GM10847 (cell line): ENCODE results near the gene EML6.

Source experiments
- POLR2A ChIP-seq: IDR thresholded peaks from 2 replicates; pipeline ENCODE4 v1.6.1; 2011; ENCODE audit not compliant: insufficient read length; ENCODE audit errors: extremely low read depth

The EML6 gene

DNA sequence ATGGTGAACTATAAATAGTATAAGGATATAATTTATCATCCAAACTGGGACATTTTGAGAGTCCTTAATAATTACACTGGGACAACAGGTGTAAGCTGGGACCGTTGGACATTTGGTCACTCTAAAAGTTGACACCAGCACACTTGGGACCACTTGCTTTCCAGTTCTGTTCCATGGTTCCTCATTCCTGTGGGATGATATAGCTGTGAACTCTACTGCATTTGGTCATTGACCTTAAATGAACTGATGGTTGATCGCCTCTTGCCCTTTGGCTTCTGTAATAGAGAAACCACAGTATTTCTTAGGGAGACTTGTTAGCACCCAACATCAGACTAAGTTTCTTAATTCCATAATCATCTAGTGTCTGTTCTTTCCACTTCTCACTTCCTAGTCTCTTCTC is 46.7 kb downstream of the EML6 start:
- TF ChIP-seq POLR2A = no peak

DNA sequence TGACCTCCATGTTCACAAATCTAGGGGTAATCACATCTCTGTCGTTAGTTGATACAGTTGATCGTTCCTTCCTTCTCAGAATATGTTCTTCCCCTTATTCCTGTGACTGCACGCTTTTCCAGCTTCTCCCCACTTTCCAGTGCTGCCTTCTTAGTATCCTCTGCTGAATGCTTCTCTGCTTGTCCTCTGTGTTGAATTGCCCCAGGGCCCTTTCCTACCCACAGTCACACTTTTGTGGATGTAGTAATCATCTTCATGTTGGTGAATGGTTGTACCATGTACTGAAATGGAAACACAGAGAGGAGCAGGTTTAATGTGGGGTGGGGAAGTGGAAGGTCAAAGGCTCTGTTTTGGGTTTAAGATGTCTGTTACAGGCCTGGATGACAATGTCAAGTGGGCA is 47.2 kb downstream of the EML6 start:
- no peak for TF ChIP-seq POLR2A

- no peak for TF ChIP-seq POLR2A
These were observed 47.9 kb downstream of the EML6 start for GRCh38 chr2:54771166-54771885.

DNA sequence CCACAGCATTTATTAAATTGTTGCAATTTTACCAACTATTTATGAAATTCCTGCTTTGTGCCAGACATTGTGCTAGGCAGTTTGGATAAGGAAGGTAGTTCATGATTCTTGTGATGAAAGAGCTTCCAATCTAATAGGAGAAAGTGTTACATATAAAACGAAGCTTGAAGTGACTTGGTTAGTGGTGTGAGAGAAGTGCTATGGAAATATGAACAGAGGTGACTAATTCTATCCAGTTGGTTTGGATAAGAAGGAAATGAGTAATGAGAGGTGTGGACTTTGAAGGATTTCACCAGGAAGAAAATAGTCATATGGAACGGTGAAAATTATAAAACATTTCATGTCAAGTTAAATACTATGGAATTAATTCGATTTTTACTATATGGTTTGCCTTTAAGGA is 48.6 kb downstream of the EML6 start:
- no peak for TF ChIP-seq POLR2A

DNA sequence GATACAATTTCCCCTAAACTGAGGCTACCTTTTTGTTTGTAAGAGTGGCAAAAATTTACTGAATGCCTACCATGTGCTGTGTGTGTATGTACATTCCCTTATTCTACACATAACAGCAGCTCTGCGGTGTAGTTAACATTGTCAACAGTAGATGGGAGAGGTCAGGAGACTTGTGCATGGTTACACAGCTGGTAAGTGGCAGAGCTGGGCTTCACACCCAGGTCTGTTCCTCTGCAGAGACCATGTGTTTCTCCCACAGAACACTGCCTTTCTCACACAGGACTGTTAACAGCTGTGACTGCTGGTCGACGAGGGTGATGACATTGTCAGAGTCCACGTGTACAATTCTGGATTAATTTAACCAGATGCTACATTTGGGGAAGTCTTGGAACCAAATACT is 49.1 kb downstream of the EML6 start:
- no peak for TF ChIP-seq POLR2A

DNA sequence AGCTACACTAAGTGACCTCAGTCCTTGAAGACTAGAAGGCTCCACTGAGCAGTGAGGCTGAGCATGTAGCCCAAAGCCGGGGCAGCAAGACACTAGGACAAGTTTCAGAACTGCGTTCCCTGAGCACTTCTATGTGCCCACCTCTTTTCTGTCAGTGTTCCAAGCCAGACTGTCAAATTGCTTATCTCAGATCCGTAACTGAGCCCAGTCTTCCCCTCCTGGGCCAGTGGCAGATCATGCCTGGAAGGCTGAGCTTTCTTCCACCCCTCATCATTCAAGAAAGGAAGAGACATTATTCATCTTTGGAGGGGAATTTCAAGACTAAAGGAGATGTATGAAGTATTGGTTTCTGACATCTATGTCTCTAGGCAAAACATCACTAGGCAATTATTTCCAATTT is 49.8 kb downstream of the EML6 start:
- TF ChIP-seq POLR2A = no peak

DNA sequence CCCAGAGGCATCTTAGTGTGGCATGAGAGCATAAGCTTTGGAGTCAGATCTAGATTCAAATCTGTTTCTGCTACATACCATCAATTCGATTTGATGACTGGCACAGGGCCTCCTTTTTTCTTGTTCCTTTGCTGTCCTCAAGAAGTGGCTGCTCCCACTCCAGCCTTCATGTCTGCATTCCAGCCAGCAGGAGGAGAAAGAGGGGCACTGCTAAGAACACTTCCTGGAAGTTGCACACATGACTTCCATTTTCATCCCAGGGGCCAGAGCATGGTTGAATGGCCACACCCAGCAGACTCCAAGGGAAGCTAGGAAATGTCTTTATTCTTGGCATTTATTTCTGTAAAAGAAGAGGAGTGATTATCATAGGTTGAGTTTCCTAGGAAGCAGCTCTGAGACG is 50.4 kb downstream of the EML6 start:
- TF ChIP-seq POLR2A = no peak

DNA sequence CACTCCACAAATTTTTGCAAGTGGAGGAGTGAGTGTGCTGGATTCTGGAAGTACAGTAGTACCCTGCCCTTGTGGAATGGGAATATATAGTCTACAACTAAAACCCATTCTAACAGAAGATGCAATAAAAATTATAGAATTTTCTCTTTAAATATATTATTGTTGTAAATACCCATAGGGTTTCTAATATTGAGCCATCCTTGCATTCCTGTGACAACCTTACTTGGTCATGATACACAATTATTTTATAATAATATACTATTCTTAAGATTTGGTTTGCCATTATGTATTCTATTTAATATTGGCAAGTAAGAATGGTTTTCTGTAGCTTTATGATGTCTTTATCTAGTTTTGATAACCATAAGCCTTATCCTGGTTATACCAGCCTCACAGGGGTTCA is 52.2 kb downstream of the EML6 start:
- no peak for TF ChIP-seq POLR2A

- TF ChIP-seq POLR2A = no peak
These were observed 53.0 kb downstream of the EML6 start for GRCh38 chr2:54776494-54776893.

DNA sequence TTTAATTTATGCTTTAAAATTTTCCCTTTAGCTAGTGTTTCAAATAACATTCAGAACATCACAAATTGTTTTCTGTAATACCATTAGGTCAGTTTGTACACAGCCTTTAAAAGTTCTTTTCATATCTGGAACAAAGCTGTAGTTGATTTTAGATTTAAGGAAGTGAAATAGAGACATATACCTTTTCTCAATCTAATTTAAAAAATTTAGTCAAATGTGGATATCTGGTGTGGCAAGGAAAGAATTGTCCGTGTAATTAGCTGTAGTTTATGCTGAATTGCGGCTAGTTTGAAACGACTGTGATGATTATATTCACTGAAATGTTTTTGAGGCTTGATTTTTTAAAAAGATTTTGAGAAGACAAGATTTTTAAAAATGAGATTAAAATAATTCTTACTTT is 59.9 kb downstream of the EML6 start:
- no peak for TF ChIP-seq POLR2A

DNA sequence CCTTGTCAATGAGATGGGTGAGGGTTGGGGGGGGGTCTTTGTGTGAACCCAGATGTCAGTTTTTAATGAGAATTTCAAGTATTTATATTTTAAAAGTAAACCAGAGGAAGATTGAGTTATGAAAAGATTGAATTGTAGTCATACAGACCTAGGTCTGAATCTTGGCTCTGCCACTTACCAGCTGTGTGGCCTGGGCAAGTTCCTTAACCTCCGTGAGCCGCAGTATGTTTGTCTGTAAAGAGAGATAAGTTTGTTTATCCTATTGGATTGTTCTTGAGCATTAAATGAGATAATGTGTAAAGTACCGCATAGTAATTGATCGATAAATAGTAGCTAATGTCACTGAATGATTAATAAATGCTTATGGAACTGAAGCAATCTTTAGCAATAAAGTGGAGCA is 63.8 kb downstream of the EML6 start:
- no peak for TF ChIP-seq POLR2A

DNA sequence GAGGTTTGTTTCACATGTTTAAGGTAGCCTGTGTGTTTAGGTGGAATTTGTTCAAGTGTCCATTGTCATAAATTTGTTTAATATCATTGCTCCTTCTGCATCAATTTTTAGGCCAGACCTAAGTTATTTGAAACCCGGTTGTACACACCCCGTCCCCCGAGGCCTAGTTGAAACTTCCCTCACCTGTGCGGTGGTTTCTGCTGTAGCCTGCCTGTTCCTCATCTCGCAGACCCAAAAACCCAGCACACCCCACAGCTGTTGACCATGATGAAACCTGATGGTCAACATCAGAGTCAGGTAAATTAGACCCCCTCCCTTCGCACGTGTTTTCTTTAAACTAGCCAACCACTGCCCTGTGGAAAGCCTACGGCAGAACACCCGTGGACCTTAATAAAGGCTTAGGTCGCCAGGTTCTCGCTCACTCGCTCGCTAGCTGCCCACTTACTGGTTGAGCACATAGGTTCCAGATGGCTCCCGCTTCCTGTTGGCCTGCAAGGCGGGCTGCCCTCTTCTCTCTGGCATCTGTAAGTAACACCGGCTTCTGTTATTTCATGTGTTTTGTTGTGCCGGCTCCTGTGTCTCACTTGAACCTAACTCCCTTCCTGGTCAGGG is 64.4 kb downstream of the EML6 start:
- no peak for TF ChIP-seq POLR2A

DNA sequence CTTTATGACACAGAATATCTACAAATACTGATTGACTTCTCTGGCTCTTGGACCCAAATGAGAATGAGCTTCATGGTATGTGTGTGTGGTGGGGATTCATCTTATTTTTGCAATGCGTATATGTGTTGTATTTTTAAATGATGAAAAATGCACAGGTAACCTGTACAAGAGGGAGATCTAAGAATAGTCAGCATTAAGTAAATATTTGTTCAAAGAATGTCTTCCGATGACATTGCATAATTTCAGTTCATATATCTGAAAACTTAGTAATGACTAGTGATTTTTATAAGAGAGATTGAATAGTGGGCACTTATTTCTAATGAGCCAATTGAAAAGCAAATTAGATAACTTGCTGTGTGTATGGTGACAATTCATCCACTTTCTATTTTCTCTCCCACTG is 66.4 kb downstream of the EML6 start:
- no peak for TF ChIP-seq POLR2A

- TF ChIP-seq POLR2A = no peak
These were observed 68.4 kb downstream of the EML6 start for GRCh38 chr2:54791831-54792230.

- TF ChIP-seq POLR2A = no peak
These were observed 73.8 kb downstream of the EML6 start for GRCh38 chr2:54797307-54797706.

- TF ChIP-seq POLR2A = no peak
These were observed 77.9 kb downstream of the EML6 start for GRCh38 chr2:54801352-54801751.
